ENCODE data around the gene LRRC37A. TPM values are rescaled to one million over a fixed set of nuclear protein-coding genes. Genes with fewer than 3 reads are reported as not detected.
"Not testable (repeated sequence)": the region's sequence is repeated elsewhere in the genome, so short reads cannot be mapped to it uniquely, and the experiment has no call there.

The LRRC37A gene
- total RNA-seq, 1 experiment from 2014 or later, result 1.2 TPM

- H3K27ac ChIP-seq (ENCODE audit: low read depth, low read length); H3K4me2 ChIP-seq (ENCODE audit: low read length); CTCF ChIA-PET; intact Hi-C loops (cut with micrococcal nuclease); H3K79me2 ChIP-seq (ENCODE audit: insufficient read depth, low read length); H3K9me2 ChIP-seq (ENCODE audit: insufficient read depth); RAD21 ChIA-PET (ENCODE audit: low non-redundant PET in 1 of 2, low total read pairs in 2 of 2, uncharacterized antibody in 2 of 2, unreplicated experiment in 2 of 2); POLR2A ChIA-PET; H3K36me3 ChIP-seq (ENCODE audit: control insufficient read depth in 1 of 2, insufficient read depth in 2 of 2, low read length in 2 of 2); H3K9me3 ChIP-seq (ENCODE audit: control insufficient read depth in 1 of 2, insufficient read depth in 1 of 2, low read depth in 1 of 2, low read length in 2 of 2); BruUV-seq (replicated peaks); DNase-seq (ENCODE audit: low read depth, low spot score); H4K20me1 ChIP-seq (ENCODE audit: insufficient read depth); ATAC-seq; H3K9ac ChIP-seq (ENCODE audit: low read length); H3K4me3 ChIP-seq (replicated peaks in 1 of 2; ENCODE audit: low read depth in 1 of 2, low read length in 2 of 2); H3K27me3 ChIP-seq (ENCODE audit: insufficient read depth, low read length); H2AFZ ChIP-seq (ENCODE audit: low read depth, low read length, poor library complexity, severe bottlenecking): not testable (repeated sequence)
- H3K4me1 ChIP-seq (ENCODE audit: control insufficient read depth in 1 of 2, insufficient read depth in 2 of 2, low read length in 2 of 2), result peaks cover 6 to 17% of the 10 kb centered on the region in 2 experiments; a peak in 3 of 4 replicates
Measured at GRCh38 chr17:46282635-46283034, 12.3 kb upstream of the LRRC37A start.

GRCh38 chr17:46284467-46284866 lies 10.5 kb upstream of the LRRC37A start:
- BruUV-seq (replicated peaks); H3K79me2 ChIP-seq (ENCODE audit: insufficient read depth, low read length); H3K27me3 ChIP-seq (ENCODE audit: insufficient read depth, low read length); H3K27ac ChIP-seq (ENCODE audit: low read depth, low read length); ATAC-seq; H3K9me2 ChIP-seq (ENCODE audit: insufficient read depth); H4K20me1 ChIP-seq (ENCODE audit: insufficient read depth); intact Hi-C loops (cut with micrococcal nuclease); H3K36me3 ChIP-seq (ENCODE audit: control insufficient read depth in 1 of 2, insufficient read depth in 2 of 2, low read length in 2 of 2); POLR2A ChIA-PET; H3K4me2 ChIP-seq (ENCODE audit: low read length); RAD21 ChIA-PET (ENCODE audit: low non-redundant PET in 1 of 2, low total read pairs in 2 of 2, uncharacterized antibody in 2 of 2, unreplicated experiment in 2 of 2); H3K9me3 ChIP-seq (ENCODE audit: control insufficient read depth in 1 of 2, insufficient read depth in 1 of 2, low read depth in 1 of 2, low read length in 2 of 2); H2AFZ ChIP-seq (ENCODE audit: low read depth, low read length, poor library complexity, severe bottlenecking); H3K4me3 ChIP-seq (replicated peaks in 1 of 2; ENCODE audit: low read depth in 1 of 2, low read length in 2 of 2); DNase-seq (ENCODE audit: low read depth, low spot score); CTCF ChIA-PET; H3K9ac ChIP-seq (ENCODE audit: low read length): not testable (repeated sequence)
- TF ChIP-seq FOSL1 (IDR thresholded peaks at IDR 0.05; ENCODE audit: low read depth), result peak; percentile 67
- peaks cover 5 to 14% of the 10 kb centered on the region in 2 experiments; a peak in 3 of 4 replicates for H3K4me1 ChIP-seq (ENCODE audit: control insufficient read depth in 1 of 2, insufficient read depth in 2 of 2, low read length in 2 of 2)

GRCh38 chr17:46285500-46285899 lies 9.4 kb upstream of the LRRC37A start:
- H3K4me1 ChIP-seq (ENCODE audit: control insufficient read depth in 1 of 2, insufficient read depth in 2 of 2, low read length in 2 of 2); ATAC-seq; intact Hi-C loops (cut with micrococcal nuclease); DNase-seq (ENCODE audit: low read depth, low spot score); POLR2A ChIA-PET; H3K79me2 ChIP-seq (ENCODE audit: insufficient read depth, low read length); H3K9me2 ChIP-seq (ENCODE audit: insufficient read depth); H3K4me2 ChIP-seq (ENCODE audit: low read length); H2AFZ ChIP-seq (ENCODE audit: low read depth, low read length, poor library complexity, severe bottlenecking); H3K9me3 ChIP-seq (ENCODE audit: control insufficient read depth in 1 of 2, insufficient read depth in 1 of 2, low read depth in 1 of 2, low read length in 2 of 2); H3K27ac ChIP-seq (ENCODE audit: low read depth, low read length); H3K9ac ChIP-seq (ENCODE audit: low read length); H3K4me3 ChIP-seq (replicated peaks in 1 of 2; ENCODE audit: low read depth in 1 of 2, low read length in 2 of 2); H3K36me3 ChIP-seq (ENCODE audit: control insufficient read depth in 1 of 2, insufficient read depth in 2 of 2, low read length in 2 of 2); BruUV-seq (replicated peaks); H4K20me1 ChIP-seq (ENCODE audit: insufficient read depth); H3K27me3 ChIP-seq (ENCODE audit: insufficient read depth, low read length); RAD21 ChIA-PET (ENCODE audit: low non-redundant PET in 1 of 2, low total read pairs in 2 of 2, uncharacterized antibody in 2 of 2, unreplicated experiment in 2 of 2): not testable (repeated sequence)
- CTCF ChIA-PET, result interaction anchor here (0.7 kb wide), 1 partner anchor 284 kb away, joined by 3 read pairs; no protein-coding TSS in a partner anchor

Data from HCT116 (cell line).